Breast epithelium (tissue), 3 donors: ENCODE data around the gene SHISA5.

Source experiments
- POLR2A ChIP-seq: fragments of 450-650 bp; IDR thresholded peaks from one replicate; pipeline ENCODE4 v1.6.1; 2016; ENCODE audit warnings: antibody characterized with exemption, mild to moderate bottlenecking, moderate library complexity
- POLR2AphosphoS5 ChIP-seq, 3 donors: sonication (generic); formaldehyde crosslinking; IDR thresholded peaks; one replicate each; pipeline ENCODE4 v1.6.1; 2017; ENCODE audit warnings: antibody characterized with exemption in 3 of 3
- TF ChIP-seq, protein P1 (sequence below), 3 donors: fragments of 450-650 bp; IDR thresholded peaks; one replicate each; pipeline ENCODE4 v1.5.1; 2016 to 2017; ENCODE audit warnings: antibody characterized with exemption in 3 of 3, mild to moderate bottlenecking in 3 of 3, moderate library complexity in 3 of 3

DNA sequence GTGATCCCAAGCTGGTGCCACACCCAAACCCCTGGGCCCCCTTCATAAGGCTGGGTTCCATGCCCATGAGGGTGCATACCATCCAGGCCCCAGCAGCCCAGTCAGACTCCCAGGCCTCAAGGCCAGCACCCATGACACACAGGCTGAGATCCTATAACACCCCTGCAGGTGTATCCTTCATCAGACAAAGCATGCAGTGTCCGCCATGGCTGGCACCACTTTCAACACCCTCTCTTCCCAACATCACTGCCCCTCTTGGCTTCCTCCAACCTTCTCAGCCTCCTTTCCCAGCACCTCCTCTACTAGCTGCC, 67.5 kb downstream of the SHISA5 start:
- TF ChIP-seq, protein P1, sequence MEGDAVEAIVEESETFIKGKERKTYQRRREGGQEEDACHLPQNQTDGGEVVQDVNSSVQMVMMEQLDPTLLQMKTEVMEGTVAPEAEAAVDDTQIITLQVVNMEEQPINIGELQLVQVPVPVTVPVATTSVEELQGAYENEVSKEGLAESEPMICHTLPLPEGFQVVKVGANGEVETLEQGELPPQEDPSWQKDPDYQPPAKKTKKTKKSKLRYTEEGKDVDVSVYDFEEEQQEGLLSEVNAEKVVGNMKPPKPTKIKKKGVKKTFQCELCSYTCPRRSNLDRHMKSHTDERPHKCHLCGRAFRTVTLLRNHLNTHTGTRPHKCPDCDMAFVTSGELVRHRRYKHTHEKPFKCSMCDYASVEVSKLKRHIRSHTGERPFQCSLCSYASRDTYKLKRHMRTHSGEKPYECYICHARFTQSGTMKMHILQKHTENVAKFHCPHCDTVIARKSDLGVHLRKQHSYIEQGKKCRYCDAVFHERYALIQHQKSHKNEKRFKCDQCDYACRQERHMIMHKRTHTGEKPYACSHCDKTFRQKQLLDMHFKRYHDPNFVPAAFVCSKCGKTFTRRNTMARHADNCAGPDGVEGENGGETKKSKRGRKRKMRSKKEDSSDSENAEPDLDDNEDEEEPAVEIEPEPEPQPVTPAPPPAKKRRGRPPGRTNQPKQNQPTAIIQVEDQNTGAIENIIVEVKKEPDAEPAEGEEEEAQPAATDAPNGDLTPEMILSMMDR (IDR thresholded peaks at IDR 0.05), result no peak
- TF ChIP-seq POLR2A (no peak), POLR2AphosphoS5 (IDR thresholded peaks at IDR 0.05) (no peak)
